Fibroblast of lung (primary cell): ENCODE measurements around the gene TUBB3. TPM values are rescaled to one million over a fixed set of nuclear protein-coding genes. Genes with fewer than 3 reads are reported as not detected.

Experiments
- DNase-seq, 2 donors: peaks; one replicate each; pipeline versions ENCODE4 v3.0.0 to v3.0.0-alpha.2; 2010; ENCODE audit warnings: low read depth in 2 of 2
- H2AFZ ChIP-seq: 2 replicates; pipeline ENCODE4 v1.5.1; 2012; ENCODE audit warnings: low read length, control low read depth, inconsistent platforms
- H3K27ac ChIP-seq: 2 replicates; pipeline ENCODE4 v1.5.1; 2011; ENCODE audit warnings: low read length, control low read depth; ENCODE audit not compliant: insufficient read depth
- H3K27me3 ChIP-seq: 2 replicates; pipeline ENCODE4 v1.5.1; 2011; ENCODE audit warnings: mild to moderate bottlenecking, low read length; ENCODE audit not compliant: control insufficient read depth, insufficient read depth
- H3K36me3 ChIP-seq: 2 replicates; pipeline ENCODE4 v1.5.1; 2011; ENCODE audit warnings: low read length; ENCODE audit not compliant: control insufficient read depth, insufficient read depth
- H3K4me1 ChIP-seq: 2 replicates; pipeline ENCODE4 v1.5.1; 2011; ENCODE audit warnings: low read length; ENCODE audit not compliant: control insufficient read depth, insufficient read depth; ENCODE audit errors: extremely low read depth
- H3K4me2 ChIP-seq: 2 replicates; pipeline ENCODE4 v1.5.1; 2011; ENCODE audit warnings: low read length, control low read depth; ENCODE audit not compliant: insufficient read depth; ENCODE audit errors: extremely low read depth
- H3K4me3 ChIP-seq, 4 experiments: fragments of 200-600 bp in 1 of 4; sonication (generic) in 1 of 4; replicated peaks in 1 of 4; 2 replicates each; pipeline ENCODE4 v1.5.1; 2011 to 2016; ENCODE audit warnings: low read length in 4 of 4, low read depth in 3 of 4, mild to moderate bottlenecking in 3 of 4, control low read depth in 2 of 4, inconsistent platforms in 1 of 4, mixed read lengths in 1 of 4; ENCODE audit not compliant: insufficient read depth in 1 of 4; ENCODE audit errors: control extremely low read depth in 1 of 4
- H3K79me2 ChIP-seq: 2 replicates; pipeline ENCODE4 v1.5.1; 2012; ENCODE audit warnings: mild to moderate bottlenecking, low read length, inconsistent platforms; ENCODE audit not compliant: control insufficient read depth, insufficient read depth
- H3K9ac ChIP-seq: 2 replicates; pipeline ENCODE4 v1.5.1; 2011; ENCODE audit warnings: mild to moderate bottlenecking, low read length, control low read depth; ENCODE audit not compliant: insufficient read depth
- H3K9me3 ChIP-seq: 2 replicates; pipeline ENCODE4 v1.5.1; 2012; ENCODE audit warnings: low read depth, low read length; ENCODE audit not compliant: control insufficient read depth, insufficient read depth
- H4K20me1 ChIP-seq: 2 replicates; pipeline ENCODE4 v1.5.1; 2011; ENCODE audit warnings: low read length; ENCODE audit not compliant: control insufficient read depth, insufficient read depth; ENCODE audit errors: extremely low read depth
- EZH2 ChIP-seq: IDR thresholded peaks from 2 replicates; pipeline ENCODE4 v1.5.1; 2012; ENCODE audit warnings: low read length, control low read depth, mild to moderate bottlenecking; ENCODE audit errors: missing control alignments
- polyA plus RNA-seq, 2 donors: library from polyadenylated mRNA; depleted of rRNA in 1 of 2; stranded (reverse) in 1 of 2; unstranded in 1 of 2; fragments of >200 nt; gene quantifications; 2 replicates each; pipeline ENCODE4 v1.2.1, GENCODE V29; 2011 to 2012; ENCODE audit warnings: missing spikeins in 1 of 2
- total RNA-seq: library from RNA; depleted of rRNA; stranded (reverse); fragments of >200 nt; gene quantifications from 2 replicates; pipeline ENCODE4 v1.2.1, GENCODE V29; 2014
- TF ChIP-seq, protein P1 (sequence below), 2 donors: IDR thresholded peaks in 1 of 2; conservative IDR thresholded peaks in 1 of 2; 1 replicate in 1 of 2; 2 replicates in 1 of 2; pipeline ENCODE4 v1.5.1; 2011 to 2012; ENCODE audit warnings: low read length in 2 of 2, control low read depth in 1 of 2, inconsistent platforms in 1 of 2, low read depth in 1 of 2, mild to moderate bottlenecking in 1 of 2

The TUBB3 gene
- total and polyA plus RNA-seq, 2 donors (not counting 1 experiment from before 2014, with no cell fraction given): 134 to 294 TPM

DNA sequence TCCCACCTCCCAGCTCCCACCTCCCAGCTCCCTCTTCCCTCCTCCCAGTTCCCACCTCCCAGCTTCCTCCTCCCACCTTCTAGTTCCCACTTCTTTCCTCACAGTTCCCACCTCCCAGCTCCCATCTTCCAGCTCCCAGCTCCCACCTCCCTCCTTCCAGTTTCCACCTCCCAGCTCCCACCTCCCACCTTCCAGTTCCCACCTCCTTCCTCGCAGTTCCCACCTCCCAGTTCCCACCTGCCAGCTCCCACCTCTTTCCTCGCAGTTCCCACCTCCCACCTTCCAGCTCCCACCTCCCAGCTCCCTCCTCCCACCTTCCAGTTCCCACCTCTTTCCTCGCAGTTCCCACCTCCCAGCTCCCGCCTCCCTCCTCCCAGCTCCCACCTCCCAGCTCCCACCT, 14.9 kb upstream of the TUBB3 start:
- no peaks in the 10 kb centered on the region for H4K20me1 ChIP-seq
- H3K9me3 ChIP-seq: no peaks in the 10 kb centered on the region
- no peak overlapping the region for H3K4me2 ChIP-seq
- H3K9ac ChIP-seq: no peak overlapping the region
- H3K79me2 ChIP-seq: no peaks in the 10 kb centered on the region
- no peak overlapping the region for H2AFZ ChIP-seq
- peaks cover 49% of the 10 kb centered on the region for H3K36me3 ChIP-seq
- no peak overlapping the region for H3K4me3 ChIP-seq
- peaks cover 3% of the 10 kb centered on the region for H3K4me1 ChIP-seq
- TF ChIP-seq, protein P1, sequence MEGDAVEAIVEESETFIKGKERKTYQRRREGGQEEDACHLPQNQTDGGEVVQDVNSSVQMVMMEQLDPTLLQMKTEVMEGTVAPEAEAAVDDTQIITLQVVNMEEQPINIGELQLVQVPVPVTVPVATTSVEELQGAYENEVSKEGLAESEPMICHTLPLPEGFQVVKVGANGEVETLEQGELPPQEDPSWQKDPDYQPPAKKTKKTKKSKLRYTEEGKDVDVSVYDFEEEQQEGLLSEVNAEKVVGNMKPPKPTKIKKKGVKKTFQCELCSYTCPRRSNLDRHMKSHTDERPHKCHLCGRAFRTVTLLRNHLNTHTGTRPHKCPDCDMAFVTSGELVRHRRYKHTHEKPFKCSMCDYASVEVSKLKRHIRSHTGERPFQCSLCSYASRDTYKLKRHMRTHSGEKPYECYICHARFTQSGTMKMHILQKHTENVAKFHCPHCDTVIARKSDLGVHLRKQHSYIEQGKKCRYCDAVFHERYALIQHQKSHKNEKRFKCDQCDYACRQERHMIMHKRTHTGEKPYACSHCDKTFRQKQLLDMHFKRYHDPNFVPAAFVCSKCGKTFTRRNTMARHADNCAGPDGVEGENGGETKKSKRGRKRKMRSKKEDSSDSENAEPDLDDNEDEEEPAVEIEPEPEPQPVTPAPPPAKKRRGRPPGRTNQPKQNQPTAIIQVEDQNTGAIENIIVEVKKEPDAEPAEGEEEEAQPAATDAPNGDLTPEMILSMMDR (conservative IDR thresholded peaks at IDR 0.05 in 1 of 2, IDR thresholded peaks at IDR 0.05 in 1 of 2; ENCODE audit: low read depth in 1 of 2, low read length in 2 of 2): no peak
- TF ChIP-seq EZH2: no peak
- DNase-seq: no peak
- no peak overlapping the region for H3K27ac ChIP-seq
- no peaks in the 10 kb centered on the region for H3K27me3 ChIP-seq

DNA sequence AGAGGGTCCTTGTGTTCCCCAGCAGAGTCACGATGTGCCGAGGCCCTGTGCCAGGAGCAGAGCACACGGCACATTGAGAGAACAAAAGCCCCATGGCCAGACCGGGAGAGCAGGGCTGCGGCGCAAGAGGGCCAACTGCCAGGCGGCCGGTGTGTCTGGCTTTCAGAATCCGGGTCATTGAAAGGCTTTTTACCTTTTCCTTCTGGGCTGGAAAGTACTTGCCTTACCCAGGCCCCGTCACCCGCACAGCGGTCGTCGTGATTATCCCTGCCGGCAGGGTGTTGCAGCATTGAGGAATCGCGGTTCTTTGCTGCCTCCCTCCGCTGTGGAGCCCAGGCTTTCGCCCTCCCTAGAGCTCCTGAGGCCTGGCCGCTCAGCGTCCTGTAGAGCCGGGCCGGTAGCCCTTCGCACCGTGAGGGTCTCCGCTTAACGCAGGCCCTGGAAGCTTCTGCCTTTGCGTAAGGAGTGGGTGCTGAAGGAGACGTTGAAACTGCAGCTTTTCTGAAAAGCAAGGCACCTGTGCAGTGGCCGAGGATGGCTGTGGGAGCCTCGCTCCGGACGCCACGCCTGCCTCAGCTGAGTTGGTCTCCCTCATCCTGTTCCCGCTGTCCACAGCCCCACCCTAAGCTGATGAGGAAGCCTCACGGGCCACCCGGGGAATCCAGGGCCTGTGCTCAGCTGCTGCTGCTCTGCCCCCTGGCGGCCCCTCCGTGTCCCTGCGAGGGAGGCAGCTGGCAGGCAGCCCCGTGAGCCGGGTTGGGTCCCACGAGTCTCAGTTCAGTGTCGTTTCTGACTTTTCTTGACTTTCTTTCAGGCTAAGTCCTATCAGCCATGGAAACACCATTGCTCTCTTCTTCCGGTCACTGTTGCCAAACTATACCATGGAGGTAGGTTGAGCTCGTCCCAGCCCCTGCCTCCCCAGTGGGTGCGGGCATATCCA, 13.1 kb upstream of the TUBB3 start:
- H3K4me1 ChIP-seq: peaks cover 3% of the 10 kb centered on the region
- H3K4me3 ChIP-seq: no peak overlapping the region
- H3K9me3 ChIP-seq: no peaks in the 10 kb centered on the region
- H3K4me2 ChIP-seq: no peak overlapping the region
- H3K36me3 ChIP-seq: peaks cover 45% of the 10 kb centered on the region
- no peak overlapping the region for H3K9ac ChIP-seq
- H3K27ac ChIP-seq: no peak overlapping the region
- H4K20me1 ChIP-seq: no peaks in the 10 kb centered on the region
- DNase-seq: peak; percentile 73 to 76
- no peaks in the 10 kb centered on the region for H3K27me3 ChIP-seq
- TF ChIP-seq, protein P1 (conservative IDR thresholded peaks at IDR 0.05 in 1 of 2, IDR thresholded peaks at IDR 0.05 in 1 of 2; ENCODE audit: low read depth in 1 of 2, low read length in 2 of 2): peak; percentile 79 to 91
- no peak for TF ChIP-seq EZH2
- no peaks in the 10 kb centered on the region for H3K79me2 ChIP-seq
- no peak overlapping the region for H2AFZ ChIP-seq

DNA sequence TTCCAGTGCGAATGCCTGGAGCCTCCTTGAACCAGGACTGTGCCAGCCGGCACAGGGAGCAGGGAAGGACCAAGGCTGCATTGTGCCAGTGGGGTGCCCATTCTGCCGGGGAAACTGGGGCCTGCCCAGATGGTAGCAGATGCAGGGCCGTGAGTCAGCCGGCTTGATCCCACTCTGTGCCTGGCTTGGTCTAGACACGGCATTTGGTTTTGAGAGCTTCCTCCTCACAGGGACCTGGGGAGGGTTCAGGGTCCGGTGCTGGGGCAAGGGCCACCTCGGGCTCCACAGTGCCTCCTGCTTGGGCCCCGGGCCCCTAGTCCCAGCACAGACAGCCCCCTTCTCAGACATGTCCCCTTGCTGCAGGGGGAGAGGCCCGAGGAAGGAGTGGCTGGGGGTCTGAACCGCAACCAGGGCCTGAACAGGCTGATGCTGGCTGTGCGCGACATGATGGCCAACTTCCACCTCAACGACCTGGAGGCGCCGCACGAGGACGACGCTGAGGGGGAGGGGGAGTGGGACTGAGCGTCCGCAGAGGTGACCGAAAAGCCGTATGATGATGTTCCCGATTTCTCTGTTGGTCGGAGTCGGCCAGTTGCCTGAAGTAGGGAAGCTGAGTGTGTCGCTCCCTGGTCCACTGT, 12.3 kb upstream of the TUBB3 start:
- no peaks in the 10 kb centered on the region for H3K9me3 ChIP-seq
- H3K79me2 ChIP-seq: no peaks in the 10 kb centered on the region
- DNase-seq: no peak
- H3K4me3 ChIP-seq: no peak overlapping the region
- peaks cover 42% of the 10 kb centered on the region for H3K36me3 ChIP-seq
- H3K4me1 ChIP-seq: peaks cover 3% of the 10 kb centered on the region
- no peak overlapping the region for H3K4me2 ChIP-seq
- no peak for TF ChIP-seq EZH2
- TF ChIP-seq, protein P1 (conservative IDR thresholded peaks at IDR 0.05 in 1 of 2, IDR thresholded peaks at IDR 0.05 in 1 of 2; ENCODE audit: low read depth in 1 of 2, low read length in 2 of 2): no peak
- H3K9ac ChIP-seq: no peak overlapping the region
- H3K27me3 ChIP-seq: no peaks in the 10 kb centered on the region
- H3K27ac ChIP-seq: no peak overlapping the region
- no peaks in the 10 kb centered on the region for H4K20me1 ChIP-seq
- no peak overlapping the region for H2AFZ ChIP-seq
